H1 (cell line): ENCODE measurements around the gene VIPAS39. TPM values are rescaled to one million over a fixed set of nuclear protein-coding genes. Genes with fewer than 3 reads are reported as not detected.

ENCODE experiments used
- CTCF ChIA-PET: fragments of 300-600 bp; sonication (Branson Sonifier 250); formaldehyde crosslinking; loops from one replicate; lab custom pipeline; 2021; ENCODE audit not compliant: partially characterized antibody; lab: Charles Lee
- POLR2A ChIA-PET: fragments of 300-600 bp; sonication (Branson Sonifier 250); formaldehyde crosslinking; loops from one replicate; lab custom pipeline; 2021; ENCODE audit warnings: inconsistent platforms; ENCODE audit not compliant: partially characterized antibody; lab: Charles Lee
- DNase-seq, 2 experiments: peaks; one replicate each; pipeline versions ENCODE4 v3.0.0 to v3.0.0-alpha.2; 2010 to 2022; ENCODE audit warnings: low spot score in 2 of 2, low read depth in 1 of 2, mixed read lengths in 1 of 2
- FAIRE-seq: peaks from 2 replicates; lab custom pipeline; 2011; peaks lifted over from hg19 to GRCh38; lab: Jason Lieb, UNC
- H2AFZ ChIP-seq: 2 replicates; pipeline ENCODE4 v1.8.1; 2012; ENCODE audit warnings: low read length, inconsistent platforms
- H2AK5ac ChIP-seq: 2 replicates; pipeline ENCODE4 v1.6.1; 2013; ENCODE audit warnings: low read depth, low read length
- H2BK120ac ChIP-seq: replicated peaks from 2 replicates; pipeline ENCODE3; 2013; ENCODE audit warnings: low read depth, low read length, inconsistent platforms
- H2BK12ac ChIP-seq: 2 replicates; pipeline ENCODE4 v1.6.1; 2013; ENCODE audit warnings: low read depth, low read length
- H2BK15ac ChIP-seq: 2 replicates; pipeline ENCODE4 v1.6.1; 2013; ENCODE audit warnings: low read length
- H2BK20ac ChIP-seq: 2 replicates; pipeline ENCODE4 v1.6.1; 2013; ENCODE audit warnings: low read length
- H2BK5ac ChIP-seq: 2 replicates; pipeline ENCODE4 v1.6.1; 2013; ENCODE audit warnings: low read depth, low read length
- H3K14ac ChIP-seq: 2 replicates; pipeline ENCODE4 v1.6.1; 2013; ENCODE audit warnings: inconsistent platforms; ENCODE audit not compliant: insufficient read length
- H3K18ac ChIP-seq: 2 replicates; pipeline ENCODE4 v1.6.1; 2013; ENCODE audit warnings: low read length; ENCODE audit errors: extremely low read depth
- H3K23ac ChIP-seq: 2 replicates; pipeline ENCODE4 v1.6.1; 2013; ENCODE audit warnings: inconsistent platforms; ENCODE audit not compliant: insufficient read length
- H3K23me2 ChIP-seq: 2 replicates; pipeline ENCODE4 v1.6.1; 2013; ENCODE audit warnings: low read depth, low read length
- H3K27ac ChIP-seq: 2 replicates; pipeline ENCODE4 v1.6.1; 2011; ENCODE audit warnings: low read depth, low read length, inconsistent platforms
- H3K27me3 ChIP-seq, 4 experiments: replicated peaks in 1 of 4; 1 replicate in 1 of 4; 2 replicates in 3 of 4; pipeline versions ENCODE4 v1.6.1 to v1.8.1; 2011 to 2013; ENCODE audit warnings: low read length in 3 of 4, mild to moderate bottlenecking in 3 of 4, inconsistent platforms in 2 of 4, mixed read lengths in 2 of 4, moderate library complexity in 1 of 4; ENCODE audit not compliant: control insufficient read depth in 3 of 4, insufficient read depth in 3 of 4; ENCODE audit errors: extremely low read depth in 1 of 4
- H3K36me3 ChIP-seq, 4 experiments: 2 replicates each; pipeline versions ENCODE4 v1.6.1 to v1.8.1; 2011 to 2013; ENCODE audit warnings: mild to moderate bottlenecking in 4 of 4, low read length in 3 of 4, moderate library complexity in 2 of 4, control low read depth in 1 of 4, inconsistent platforms in 1 of 4; ENCODE audit not compliant: insufficient read depth in 4 of 4, control insufficient read depth in 2 of 4
- H3K4ac ChIP-seq: replicated peaks from 2 replicates; pipeline ENCODE3; 2013; ENCODE audit warnings: low read length, low read depth, mixed read lengths, inconsistent platforms; ENCODE audit not compliant: insufficient read length
- H3K4me1 ChIP-seq, 4 experiments: replicated peaks in 1 of 4; 1 replicate in 1 of 4; 2 replicates in 3 of 4; pipeline versions ENCODE4 v1.6.1 to v1.8.1; 2011 to 2013; ENCODE audit warnings: low read length in 3 of 4, inconsistent platforms in 2 of 4, mixed read lengths in 1 of 4; ENCODE audit not compliant: insufficient read depth in 4 of 4, control insufficient read depth in 3 of 4
- H3K4me2 ChIP-seq, 2 experiments: 2 replicates each; pipeline versions ENCODE4 v1.6.1 to v1.8.1; 2011 to 2013; ENCODE audit warnings: low read depth in 2 of 2, low read length in 2 of 2, control low read depth in 1 of 2, inconsistent platforms in 1 of 2, mild to moderate bottlenecking in 1 of 2; ENCODE audit not compliant: insufficient read depth in 1 of 2
- H3K4me3 ChIP-seq, 4 experiments: fragments of 200-600, 300-600 bp in 1 of 4; sonication (generic), shearing (Covaris generic), sonication (Bioruptor Twin) in 1 of 4; 2 replicates each; pipeline versions ENCODE4 v1.5.1 to v1.8.1; 2011 to 2016; ENCODE audit warnings: low read length in 4 of 4, low read depth in 3 of 4, control low read depth in 2 of 4, inconsistent platforms in 2 of 4, mild to moderate bottlenecking in 2 of 4, mixed read lengths in 1 of 4, moderate library complexity in 1 of 4; ENCODE audit not compliant: insufficient read depth in 2 of 4; ENCODE audit errors: extremely low read depth in 1 of 4
- H3K56ac ChIP-seq: replicated peaks from 2 replicates; pipeline ENCODE3; 2013; ENCODE audit warnings: low read depth, mild to moderate bottlenecking, mixed read lengths, low read length, inconsistent platforms; ENCODE audit not compliant: insufficient read length
- H3K79me1 ChIP-seq: 2 replicates; pipeline ENCODE4 v1.6.1; 2013; ENCODE audit warnings: low read depth, low read length, control low read depth
- H3K79me2 ChIP-seq, 2 experiments: 2 replicates each; pipeline versions ENCODE4 v1.6.1 to v1.8.1; 2012 to 2013; ENCODE audit warnings: low read length in 2 of 2, mild to moderate bottlenecking in 2 of 2, inconsistent platforms in 1 of 2; ENCODE audit not compliant: insufficient read depth in 2 of 2, control insufficient read depth in 1 of 2
- H3K9ac ChIP-seq, 4 experiments: replicated peaks in 1 of 4; 1 replicate in 1 of 4; 2 replicates in 3 of 4; pipeline versions ENCODE4 v1.6.1 to v1.8.1; 2011 to 2013; ENCODE audit warnings: low read depth in 3 of 4, low read length in 3 of 4, control low read depth in 2 of 4, mild to moderate bottlenecking in 2 of 4, moderate library complexity in 2 of 4, inconsistent platforms in 1 of 4; ENCODE audit errors: extremely low read depth in 1 of 4
- H3K9me3 ChIP-seq, 2 experiments: 2 replicates each; pipeline versions ENCODE4 v1.6.1 to v1.8.1; 2012 to 2013; ENCODE audit warnings: mild to moderate bottlenecking in 2 of 2, moderate library complexity in 2 of 2, control low read depth in 1 of 2, inconsistent platforms in 1 of 2, low read depth in 1 of 2, low read length in 1 of 2, mixed read lengths in 1 of 2; ENCODE audit not compliant: insufficient read depth in 2 of 2
- H4K20me1 ChIP-seq, 2 experiments: replicated peaks in 1 of 2; 2 replicates each; pipeline versions ENCODE3 to v1.8.1; 2011 to 2013; ENCODE audit warnings: inconsistent platforms in 2 of 2, low read length in 2 of 2, mild to moderate bottlenecking in 1 of 2; ENCODE audit not compliant: insufficient read depth in 2 of 2, control insufficient read depth in 1 of 2
- H4K5ac ChIP-seq: 2 replicates; pipeline ENCODE4 v1.6.1; 2013; ENCODE audit warnings: low read length, low read depth, mixed read lengths, inconsistent platforms; ENCODE audit not compliant: insufficient read length
- H4K8ac ChIP-seq: 2 replicates; pipeline ENCODE4 v1.8.0; 2013; ENCODE audit warnings: mild to moderate bottlenecking, moderate library complexity, low read length, inconsistent platforms; ENCODE audit not compliant: insufficient read depth; ENCODE audit errors: extremely low read depth
- H4K91ac ChIP-seq: replicated peaks from 2 replicates; pipeline ENCODE3; 2013; ENCODE audit warnings: low read length, mixed read lengths, inconsistent platforms; ENCODE audit not compliant: insufficient read length
- ASH2L ChIP-seq: fragments of 200-600, 300-600 bp; sonication (generic); IDR thresholded peaks from one replicate; pipeline ENCODE4 v1.7.1; 2017; ENCODE audit warnings: low read length
- BRCA1 ChIP-seq: IDR thresholded peaks from 2 replicates; pipeline ENCODE4 v1.6.1; 2012; ENCODE audit warnings: low read depth, low read length, improper control_type of control experiment
- CTBP2 ChIP-seq: IDR thresholded peaks from 2 replicates; pipeline ENCODE4 v1.7.0; 2011; ENCODE audit warnings: borderline replicate concordance, mild to moderate bottlenecking, moderate library complexity, mixed read lengths, low read length; ENCODE audit not compliant: insufficient read depth, insufficient read length
- EZH2 ChIP-seq: fragments of 200-600 bp; sonication (generic); IDR thresholded peaks from 2 replicates; pipeline ENCODE4 v1.7.1; 2012; ENCODE audit warnings: low read depth, mild to moderate bottlenecking, moderate library complexity, low read length, inconsistent platforms; ENCODE audit not compliant: severe bottlenecking
- FOSL1 ChIP-seq: IDR thresholded peaks from 2 replicates; pipeline ENCODE4 v1.6.1; 2011; ENCODE audit warnings: mild to moderate bottlenecking, low read depth, low read length, moderate library complexity; ENCODE audit not compliant: insufficient read depth
- RXRA ChIP-seq: IDR thresholded peaks from 2 replicates; pipeline ENCODE4 v1.6.1; 2011; ENCODE audit warnings: low read depth, mild to moderate bottlenecking, low read length, moderate library complexity; ENCODE audit not compliant: insufficient read depth
- SP1 ChIP-seq: IDR thresholded peaks from 2 replicates; pipeline ENCODE4 v1.6.1; 2011; ENCODE audit warnings: low read depth, low read length
- SP2 ChIP-seq: IDR thresholded peaks from 2 replicates; pipeline ENCODE4 v1.6.1; 2012; ENCODE audit warnings: mild to moderate bottlenecking, low read length, inconsistent platforms
- SP4 ChIP-seq: IDR thresholded peaks from 2 replicates; pipeline ENCODE4 v1.6.1; 2012; ENCODE audit warnings: low read length, inconsistent platforms
- TAF1 ChIP-seq: IDR thresholded peaks from 2 replicates; pipeline ENCODE4 v1.6.1; 2011; ENCODE audit warnings: mild to moderate bottlenecking, low read depth, low read length
- TBP ChIP-seq: IDR thresholded peaks from 2 replicates; pipeline ENCODE4 v1.6.1; 2011; ENCODE audit warnings: low read depth, low read length, improper control_type of control experiment
- ZNF274 ChIP-seq: IDR thresholded peaks from 2 replicates; pipeline ENCODE4 v1.7.0; 2012; ENCODE audit warnings: low read length, borderline replicate concordance; ENCODE audit errors: extremely low read depth
- WGBS, 2 experiments: shearing (Covaris generic) in 1 of 2; methylation state at CpG; one replicate each; pipeline versions ENCODE4 v1.1.6 to v1.1.7; 2013 to 2015; ENCODE audit warnings: low lambda C conversion rate in 2 of 2, mixed read lengths in 2 of 2, inconsistent platforms in 1 of 2, low coverage in 1 of 2, missing lambda C conversion rate in 1 of 2; ENCODE audit not compliant: insufficient replicate concordance in 2 of 2, insufficient coverage in 1 of 2, insufficient read length in 1 of 2; ENCODE audit errors: extremely low coverage in 1 of 2, missing lambda C conversion rate in 1 of 2; 5-methylcytosine and 5-hydroxymethylcytosine counted together
- polyA plus RNA-seq, 7 experiments: library from polyadenylated mRNA; depleted of rRNA in 3 of 7; stranded (reverse) in 5 of 7; unstranded in 2 of 7; fragments of >200 nt in 5 of 7; fragments of 200-250 nt in 2 of 7; gene quantifications; 1 replicate in 5 of 7; 2 replicates in 1 of 7; 4 replicates in 1 of 7; pipeline versions ENCODE4 v1.2.1 to v1.2.3, GENCODE V29; 2011 to 2013; ENCODE audit warnings: missing spikeins in 2 of 7, mixed read lengths in 2 of 7
- total RNA-seq: library from RNA; stranded (reverse); fragmentation: NEBNext Ultra II Directional; extraction: Animal tissue kit (Norgen Biotek cat#: 25700); gene quantifications from 2 replicates; pipeline ENCODE4 v1.2.1, GENCODE V29; 2021
- TF ChIP-seq, protein P1 (sequence below), 3 experiments: IDR thresholded peaks; 1 replicate in 2 of 3; 2 replicates in 1 of 3; pipeline versions ENCODE4 v1.5.1 to v1.6.1; 2011; ENCODE audit warnings: low read length in 3 of 3, mild to moderate bottlenecking in 3 of 3, inconsistent platforms in 2 of 3, low read depth in 1 of 3, moderate library complexity in 1 of 3; ENCODE audit not compliant: insufficient read depth in 1 of 3; ENCODE audit errors: control extremely low read depth in 1 of 3

Gene VIPAS39
- total and polyA plus RNA-seq, 2 of the 8 experiments (the other 6 are each of a cell fraction or from before 2014, with no cell fraction given), result 19.6 to 20.6 TPM

DNA sequence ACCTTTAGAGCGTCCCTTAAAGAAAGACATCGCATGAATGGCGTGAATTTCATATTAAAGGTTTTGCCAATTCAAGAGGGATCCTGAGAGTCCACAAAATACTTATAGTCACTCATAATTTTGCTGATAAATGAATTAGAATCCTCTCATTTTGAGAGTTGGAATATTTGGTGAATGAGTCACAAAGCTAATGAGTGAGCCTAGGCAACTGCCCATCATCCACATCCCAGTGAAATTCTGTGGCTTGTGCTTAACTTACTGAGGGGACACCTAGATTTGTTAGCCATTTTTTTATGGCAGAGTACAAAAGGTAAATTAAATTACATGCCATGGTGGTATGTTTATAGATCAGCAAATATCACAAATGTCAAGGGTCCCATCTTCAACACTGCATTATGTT lies 21.4 kb downstream of the VIPAS39 start:
- H4K91ac ChIP-seq, result no peak overlapping the region
- 96% methylated on average over 3 of the region's 3 CpGs; no CpG with 5 or more reads in 1 of the 2 experiments for WGBS, 2 experiments
- no peak overlapping the region for H2BK5ac ChIP-seq
- no peak overlapping the region for H3K9ac ChIP-seq
- FAIRE-seq, result no peak
- H3K4me1 ChIP-seq, result no peaks in the 10 kb centered on the region
- POLR2A ChIA-PET, result no interaction called here
- H3K27ac ChIP-seq, result no peak overlapping the region
- no peak for TF ChIP-seq ZNF274
- no peak for TF ChIP-seq RXRA
- no peak for TF ChIP-seq EZH2
- TF ChIP-seq BRCA1, result no peak
- TF ChIP-seq SP2, result no peak
- TF ChIP-seq ASH2L, result no peak
- no peak for TF ChIP-seq SP4
- TF ChIP-seq CTBP2, result no peak
- TF ChIP-seq, protein P1, sequence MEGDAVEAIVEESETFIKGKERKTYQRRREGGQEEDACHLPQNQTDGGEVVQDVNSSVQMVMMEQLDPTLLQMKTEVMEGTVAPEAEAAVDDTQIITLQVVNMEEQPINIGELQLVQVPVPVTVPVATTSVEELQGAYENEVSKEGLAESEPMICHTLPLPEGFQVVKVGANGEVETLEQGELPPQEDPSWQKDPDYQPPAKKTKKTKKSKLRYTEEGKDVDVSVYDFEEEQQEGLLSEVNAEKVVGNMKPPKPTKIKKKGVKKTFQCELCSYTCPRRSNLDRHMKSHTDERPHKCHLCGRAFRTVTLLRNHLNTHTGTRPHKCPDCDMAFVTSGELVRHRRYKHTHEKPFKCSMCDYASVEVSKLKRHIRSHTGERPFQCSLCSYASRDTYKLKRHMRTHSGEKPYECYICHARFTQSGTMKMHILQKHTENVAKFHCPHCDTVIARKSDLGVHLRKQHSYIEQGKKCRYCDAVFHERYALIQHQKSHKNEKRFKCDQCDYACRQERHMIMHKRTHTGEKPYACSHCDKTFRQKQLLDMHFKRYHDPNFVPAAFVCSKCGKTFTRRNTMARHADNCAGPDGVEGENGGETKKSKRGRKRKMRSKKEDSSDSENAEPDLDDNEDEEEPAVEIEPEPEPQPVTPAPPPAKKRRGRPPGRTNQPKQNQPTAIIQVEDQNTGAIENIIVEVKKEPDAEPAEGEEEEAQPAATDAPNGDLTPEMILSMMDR (IDR thresholded peaks at IDR 0.05; ENCODE audit: control extremely low read depth in 1 of 3, insufficient read depth in 1 of 3, low read depth in 1 of 3, low read length in 3 of 3), result no peak
- no peak for TF ChIP-seq SP1
- no peak for TF ChIP-seq TAF1
- no peak for TF ChIP-seq TBP
- no peak for TF ChIP-seq FOSL1
- no peak overlapping the region for H4K8ac ChIP-seq
- no peak overlapping the region for H2BK12ac ChIP-seq
- DNase-seq, result no peak
- H3K9me3 ChIP-seq, result no peaks in the 10 kb centered on the region
- no peak overlapping the region for H2AK5ac ChIP-seq
- no peak overlapping the region for H4K5ac ChIP-seq
- H3K18ac ChIP-seq, result no peak overlapping the region
- no peak overlapping the region for H3K4me3 ChIP-seq
- H3K56ac ChIP-seq, result no peak overlapping the region
- H2AFZ ChIP-seq, result no peak overlapping the region
- H3K23me2 ChIP-seq, result no peaks in the 10 kb centered on the region
- H2BK120ac ChIP-seq, result no peak overlapping the region
- H2BK20ac ChIP-seq, result no peak overlapping the region
- no peaks in the 10 kb centered on the region for H3K79me1 ChIP-seq
- H2BK15ac ChIP-seq, result no peak overlapping the region
- no peaks in the 10 kb centered on the region for H3K79me2 ChIP-seq
- H3K14ac ChIP-seq, result no peak overlapping the region
- CTCF ChIA-PET, result no interaction called here
- peaks cover 3 to 14% (median 7%) of the 10 kb centered on the region in 4 experiments; a peak in 5 of 8 replicates for H3K36me3 ChIP-seq
- H3K23ac ChIP-seq, result no peak overlapping the region
- H3K27me3 ChIP-seq, result no peaks in the 10 kb centered on the region
- H4K20me1 ChIP-seq, result peaks cover 0 to 2% of the 10 kb centered on the region in 2 experiments
- H3K4ac ChIP-seq, result no peak overlapping the region
- no peak overlapping the region for H3K4me2 ChIP-seq
